HEK293 (cell line): ENCODE measurements around the gene SELENOI.

Source experiments
- CTCF ChIA-PET: fragments of 350-600 bp; formaldehyde crosslinking; extraction: SDS; loops from one replicate; lab custom pipeline; 2021; ENCODE audit warnings: antibody characterized with exemption; lab: Yijun Ruan, JAX
- POLR2A ChIA-PET: fragments of 300-600 bp; formaldehyde crosslinking; extraction: SDS; loops from one replicate; lab custom pipeline; 2020; ENCODE audit warnings: antibody characterized with exemption, inconsistent platforms; lab: Yijun Ruan, JAX
- H3K27ac ChIP-seq: fragments of 200-500 bp; sonication (Bioruptor generic); 2 replicates; pipeline ENCODE4 v1.5.1; 2014; ENCODE audit warnings: low read depth, low read length, control low read depth, inconsistent platforms; ENCODE audit errors: extremely low read depth
- H3K36me3 ChIP-seq, 2 experiments: fragments of 200-500 bp in 1 of 2; sonication (Bioruptor generic) in 1 of 2; 1 replicate in 1 of 2; 2 replicates in 1 of 2; pipeline ENCODE4 v1.5.1; 2014 to 2017; ENCODE audit warnings: inconsistent platforms in 2 of 2, low read length in 2 of 2; ENCODE audit not compliant: control insufficient read depth in 2 of 2, insufficient read depth in 1 of 2
- H3K4me1 ChIP-seq: fragments of 200-500 bp; sonication (Bioruptor generic); 2 replicates; pipeline ENCODE4 v1.5.1; 2014; ENCODE audit warnings: mild to moderate bottlenecking, low read length, inconsistent platforms; ENCODE audit not compliant: control insufficient read depth, insufficient read depth
- H3K4me3 ChIP-seq: 2 replicates; pipeline ENCODE4 v1.5.1; 2011; ENCODE audit warnings: low read depth, mild to moderate bottlenecking, control low read depth, low read length, moderate library complexity
- H3K9me3 ChIP-seq: fragments of 200-500 bp; sonication (Bioruptor generic); 2 replicates; pipeline ENCODE4 v1.5.1; 2014; ENCODE audit warnings: low read depth, low read length, inconsistent platforms; ENCODE audit not compliant: control insufficient read depth, insufficient read depth
- HIC1 ChIP-seq: fragments of 450-650 bp; formaldehyde crosslinking; IDR thresholded peaks from 2 replicates; pipeline ENCODE4 v1.5.1; 2016; ENCODE audit warnings: missing biosample characterization, missing genetic modification characterization
- OSR2 ChIP-seq: fragments of 450-650 bp; formaldehyde crosslinking; IDR thresholded peaks from 2 replicates; pipeline ENCODE4 v1.5.1; 2016; ENCODE audit warnings: missing biosample characterization, missing genetic modification characterization
- PRDM1 ChIP-seq: fragments of 450-650 bp; formaldehyde crosslinking; IDR thresholded peaks from 2 replicates; pipeline ENCODE4; 2016; ENCODE audit warnings: missing biosample characterization, missing genetic modification characterization
- ZBTB44 ChIP-seq: fragments of 450-650 bp; IDR thresholded peaks from 2 replicates; pipeline ENCODE4 v1.5.1; 2018; ENCODE audit warnings: missing biosample characterization, mild to moderate bottlenecking, missing genetic modification characterization
- ZEB2 ChIP-seq: fragments of 450-650 bp; formaldehyde crosslinking; IDR thresholded peaks from 2 replicates; pipeline ENCODE4 v1.5.1; 2016; ENCODE audit warnings: missing biosample characterization, missing genetic modification characterization
- ZNF114 ChIP-seq: fragments of 450-650 bp; formaldehyde crosslinking; IDR thresholded peaks from 2 replicates; pipeline ENCODE4 v1.5.0; 2017; ENCODE audit warnings: missing biosample characterization, missing genetic modification characterization
- ZNF155 ChIP-seq: fragments of 450-650 bp; formaldehyde crosslinking; IDR thresholded peaks from 2 replicates; pipeline ENCODE4 v1.5.1; 2016; ENCODE audit warnings: missing biosample characterization, missing genetic modification characterization
- ZNF157 ChIP-seq: fragments of 450-650 bp; formaldehyde crosslinking; IDR thresholded peaks from 2 replicates; pipeline ENCODE4 v1.5.1; 2016; ENCODE audit warnings: missing biosample characterization, missing genetic modification characterization
- ZNF18 ChIP-seq: fragments of 450-650 bp; formaldehyde crosslinking; IDR thresholded peaks from 2 replicates; pipeline ENCODE4 v1.5.1; 2016; ENCODE audit warnings: missing biosample characterization, missing genetic modification characterization
- ZNF335 ChIP-seq: fragments of 450-650 bp; formaldehyde crosslinking; conservative IDR thresholded peaks from 2 replicates; pipeline ENCODE4 v1.5.1; 2016; ENCODE audit warnings: missing biosample characterization, missing genetic modification characterization
- ZNF354C ChIP-seq: fragments of 450-650 bp; formaldehyde crosslinking; IDR thresholded peaks from 2 replicates; pipeline ENCODE4 v1.5.1; 2016; ENCODE audit warnings: missing biosample characterization, missing genetic modification characterization, low read depth, borderline replicate concordance
- ZNF521 ChIP-seq: fragments of 450-650 bp; formaldehyde crosslinking; IDR thresholded peaks from 2 replicates; pipeline ENCODE4 v1.5.1; 2017; ENCODE audit warnings: missing biosample characterization, mild to moderate bottlenecking, missing genetic modification characterization
- ZNF600 ChIP-seq: fragments of 450-650 bp; formaldehyde crosslinking; IDR thresholded peaks from 2 replicates; pipeline ENCODE4 v1.5.1; 2016; ENCODE audit warnings: missing biosample characterization, missing genetic modification characterization
- ZNF660 ChIP-seq: fragments of 450-650 bp; IDR thresholded peaks from 2 replicates; pipeline ENCODE4 v1.5.1; 2018; ENCODE audit warnings: missing biosample characterization, mild to moderate bottlenecking, missing genetic modification characterization

Gene SELENOI

GRCh38 chr2:26346454-26347053, 611 bp downstream of the SELENOI start, which contains the start of gene ADGRF3 (continued):
- TF ChIP-seq HIC1 (tag by site-specific recombination): no peak
- TF ChIP-seq ZNF155 (tag by site-specific recombination): no peak
- TF ChIP-seq ZEB2 (tag by site-specific recombination): 0 out of 2 replicates have a peak, but pooled peaks have one; percentile 6
- no peak for TF ChIP-seq PRDM1 (tag by site-specific recombination)
- peak; percentile 86 for TF ChIP-seq ZNF335 (tag by site-specific recombination)
- TF ChIP-seq ZNF660: 0 out of 2 replicates have a peak, but pooled peaks have one; percentile 15

- Histone ChIP-seq H3K4me3 (peak overlapping the region; percentile 66), H3K9me3 (no peaks in the 10 kb centered on the region), H3K27ac (no peak overlapping the region), H3K4me1 (no peaks in the 10 kb centered on the region; the same call in 1 of the 2 replicates), H3K36me3 (no peaks in the 10 kb centered on the region)
- POLR2A ChIA-PET: interaction anchor here (0.7 to 1.1 kb wide), 2 partner anchors 14 to 104 kb away, joined by 3 to 4 read pairs; partner anchors contain the start of gene HADHA
- CTCF ChIA-PET: interaction anchor here (0.6 to 2.4 kb wide), 2 partner anchors 8 to 59 kb away, joined by 3 to 8 read pairs; no protein-coding TSS in a partner anchor
- TF ChIP-seq ZBTB44 (tag by site-specific recombination): no peak
- no peak for TF ChIP-seq ZNF114 (tag by site-specific recombination)
- no peak for TF ChIP-seq ZNF18 (tag by site-specific recombination)
- TF ChIP-seq ZNF354C: no peak
- TF ChIP-seq ZNF600 (tag by site-specific recombination): peak; percentile 45; the same call in 1 of the 2 replicates
Observed at GRCh38 chr2:26347286-26347865, 1.4 kb downstream of the SELENOI start.

- no peaks in the 10 kb centered on the region for H3K36me3 ChIP-seq
- CTCF ChIA-PET: no interaction called here
- TF ChIP-seq ZNF335 (tag by site-specific recombination) (0 out of 2 replicates have a peak, but pooled peaks have one; percentile 25), ZNF521 (tag by site-specific recombination) (no peak), OSR2 (tag by site-specific recombination) (0 out of 2 replicates have a peak, but pooled peaks have one; percentile 12), ZNF157 (tag by site-specific recombination) (no peak)
- no peak overlapping the region for H3K27ac ChIP-seq
- H3K4me3 ChIP-seq: no peak overlapping the region
- H3K4me1 ChIP-seq: peaks cover 4% of the 10 kb centered on the region; the same call in 1 of the 2 replicates
- POLR2A ChIA-PET: interaction anchor here (0.7 kb wide), 1 partner anchor 276 kb away, joined by 6 read pairs; no protein-coding TSS in a partner anchor
- no peaks in the 10 kb centered on the region for H3K9me3 ChIP-seq
Observed at GRCh38 chr2:26349690-26350089, 3.7 kb downstream of the SELENOI start.
